HG03565 (cell line): ENCODE results near the gene VSIG10L2.

Experiments used
- ATAC-seq: cut with Tn5 transposase; IDR thresholded peaks from one replicate; pipeline ENCODE4 v1.9.1; 2021; ENCODE audit warnings: mild to moderate bottlenecking, moderate library complexity; ENCODE audit not compliant: unreplicated experiment

The VSIG10L2 gene

GRCh38 chr11:125946712-125947418, 1.0 kb downstream of the VSIG10L2 start:
- ATAC-seq, result no peak

DNA sequence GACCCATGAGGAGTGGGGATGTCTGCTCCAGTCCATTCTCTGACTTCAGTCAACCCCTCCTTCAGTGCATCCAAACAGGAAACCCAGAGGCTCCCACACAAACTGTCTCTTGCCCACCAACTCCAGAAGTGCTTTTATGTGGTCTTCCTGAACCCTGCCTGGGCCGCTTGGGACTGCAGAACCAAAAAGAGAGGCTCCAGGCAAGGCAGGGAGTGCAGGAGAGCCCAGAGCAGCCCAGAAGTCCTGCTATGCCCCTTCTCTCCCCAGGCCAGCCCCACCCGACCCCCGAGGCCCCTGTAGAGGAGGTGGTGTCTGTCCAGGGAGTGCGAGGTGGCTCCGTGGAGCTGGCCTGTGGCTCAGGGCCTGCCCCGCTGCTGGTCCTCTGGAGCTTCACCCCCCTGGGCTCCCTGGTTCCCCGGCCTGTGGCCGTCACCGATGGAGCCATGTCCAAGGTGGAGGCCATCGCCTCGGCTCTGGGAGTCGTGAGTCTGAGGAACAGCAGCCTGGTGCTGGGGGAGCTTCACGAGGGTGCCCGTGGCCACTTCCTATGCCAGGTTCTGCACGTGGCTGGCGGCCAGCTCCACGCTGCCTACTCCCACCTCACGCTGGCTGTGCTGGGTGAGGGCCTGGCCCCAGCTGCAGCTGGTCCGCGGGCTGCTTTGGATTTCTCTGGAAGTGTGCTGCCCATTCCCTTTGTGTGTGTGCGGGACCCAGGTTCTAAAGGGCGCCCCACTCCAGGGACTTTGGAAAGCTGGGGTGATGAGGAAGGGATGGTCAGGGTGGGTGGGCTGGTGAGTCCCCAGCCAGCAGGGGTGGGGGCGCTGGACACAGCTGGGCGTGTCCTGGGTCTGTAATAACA, 1.8 kb downstream of the VSIG10L2 start:
- no peak for ATAC-seq

DNA sequence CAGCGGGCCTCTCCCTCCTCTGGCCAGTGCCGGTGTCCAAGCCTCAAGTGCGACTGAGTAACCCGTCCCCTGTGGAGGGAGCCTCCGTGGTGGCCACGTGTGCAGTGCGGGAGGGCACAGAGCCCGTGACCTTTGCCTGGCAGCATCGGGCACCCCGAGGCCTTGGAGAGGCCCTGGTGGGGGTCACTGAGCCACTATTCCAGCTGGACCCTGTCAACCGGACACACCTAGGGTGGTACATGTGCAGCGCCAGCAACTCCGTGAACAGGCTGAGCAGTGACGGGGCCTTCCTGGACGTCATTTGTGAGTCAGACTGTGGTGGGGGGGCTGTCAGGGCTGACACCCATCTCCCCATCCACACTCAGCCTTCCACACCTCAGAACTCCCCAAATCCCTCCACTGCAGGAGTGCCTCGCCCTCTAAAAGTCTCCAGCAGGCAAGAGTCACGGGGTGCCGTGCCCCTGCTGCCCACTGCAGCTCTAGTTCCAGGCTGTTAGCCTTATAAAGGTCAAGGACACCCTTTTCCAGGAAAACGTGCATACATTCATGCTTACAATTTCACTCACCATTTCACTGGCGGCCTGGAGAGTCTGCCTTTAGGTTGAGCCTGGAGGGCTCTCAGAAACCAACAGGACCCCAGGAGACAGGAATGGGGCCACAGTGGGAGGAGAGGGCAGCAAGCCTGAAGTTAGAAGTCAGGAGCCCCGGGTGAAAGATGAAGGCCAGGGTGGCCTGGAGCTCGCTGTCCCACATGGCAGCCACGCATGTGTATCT, 2.6 kb downstream of the VSIG10L2 start:
- no peak for ATAC-seq

DNA sequence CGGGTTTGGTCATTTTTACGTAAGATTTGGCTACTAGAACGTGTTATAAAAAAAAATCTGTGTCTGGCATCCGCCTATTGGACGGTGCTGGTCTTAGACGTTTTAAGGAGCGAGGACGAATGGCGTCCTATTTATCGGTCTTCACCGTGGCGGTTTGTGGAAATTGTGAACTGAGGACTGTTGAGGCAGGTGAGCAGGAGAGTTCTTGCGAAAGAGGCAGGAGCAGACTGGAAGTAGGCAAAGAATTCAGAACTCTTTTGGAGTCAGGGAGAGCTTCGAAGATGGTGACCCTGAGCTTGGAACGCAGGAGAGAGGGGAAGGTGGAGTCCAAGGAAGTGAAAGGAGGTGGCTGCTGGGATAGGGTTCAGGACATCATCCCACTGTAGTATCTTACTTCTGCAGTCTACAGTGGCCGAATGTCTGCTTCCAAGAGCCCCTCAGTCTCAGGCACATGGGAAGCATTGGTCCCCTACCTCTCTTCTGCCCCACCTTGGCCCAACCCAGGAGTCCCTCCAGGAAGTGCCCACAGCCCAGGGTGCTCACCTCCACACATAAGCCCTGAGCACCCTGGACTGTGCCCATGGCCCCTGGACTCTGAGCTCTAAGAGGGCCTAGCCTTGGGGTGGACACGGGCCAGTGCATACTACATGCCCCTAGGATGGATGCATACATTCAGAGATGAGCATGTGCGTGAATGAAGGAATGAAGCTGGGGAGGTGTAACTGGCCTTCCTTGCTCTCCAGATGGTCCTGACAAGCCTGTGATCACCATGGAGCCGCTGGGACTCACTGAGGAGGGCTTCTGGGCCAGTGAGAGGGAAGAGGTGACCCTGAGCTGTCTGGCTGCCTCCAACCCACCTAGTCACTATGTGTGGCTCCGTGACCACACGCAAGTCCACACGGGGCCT, 3.7 kb downstream of the VSIG10L2 start:
- no peak for ATAC-seq

- ATAC-seq, result no peak
Observed at GRCh38 chr11:125950178-125950490, 4.3 kb downstream of the VSIG10L2 start.

GRCh38 chr11:125950696-125951651, 5.1 kb downstream of the VSIG10L2 start:
- no peak for ATAC-seq

GRCh38 chr11:125951731-125952130, 5.9 kb downstream of the VSIG10L2 start:
- ATAC-seq, result no peak

DNA sequence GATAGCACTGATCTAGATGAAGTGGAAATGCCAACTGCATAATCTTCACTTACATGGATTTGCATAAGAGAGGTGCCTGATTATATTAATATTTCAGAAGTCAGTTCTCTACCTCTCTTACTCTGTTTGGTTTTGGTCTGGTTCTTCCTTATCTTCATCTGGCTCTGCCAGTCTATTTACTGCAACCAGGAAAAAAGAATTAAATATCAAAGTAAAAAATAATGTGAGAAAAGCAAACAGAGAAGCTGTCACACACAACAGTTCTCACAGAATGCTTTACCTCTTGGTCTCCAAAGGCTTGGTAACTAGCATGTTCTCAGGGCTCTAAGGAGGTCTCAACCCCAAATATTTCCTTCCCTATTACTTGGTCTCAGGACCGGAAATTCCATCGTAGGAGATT, 6.7 kb downstream of the VSIG10L2 start:
- no peak for ATAC-seq

DNA sequence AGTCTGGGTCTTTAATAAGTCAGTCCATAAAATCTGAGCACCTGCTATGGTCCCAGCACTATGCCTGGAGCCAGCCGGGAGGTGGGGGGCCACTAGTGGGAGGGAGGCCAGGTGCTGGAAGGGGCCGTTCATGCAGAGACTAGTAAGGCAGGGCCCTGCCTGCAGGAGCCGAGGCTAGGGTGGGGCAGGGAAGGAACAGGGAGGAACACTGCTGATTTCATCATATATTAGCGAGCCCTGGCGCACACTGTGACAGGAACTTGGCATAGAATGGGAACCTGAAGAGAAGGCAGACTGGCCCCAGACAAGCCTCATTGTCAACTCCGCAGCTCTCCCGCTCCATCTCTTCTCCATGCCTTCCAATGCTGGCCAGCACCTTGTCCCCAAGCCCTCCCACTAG, 7.1 kb downstream of the VSIG10L2 start:
- ATAC-seq, result no peak

- no peak for ATAC-seq
Observed at GRCh38 chr11:125953401-125953935, 7.6 kb downstream of the VSIG10L2 start.

DNA sequence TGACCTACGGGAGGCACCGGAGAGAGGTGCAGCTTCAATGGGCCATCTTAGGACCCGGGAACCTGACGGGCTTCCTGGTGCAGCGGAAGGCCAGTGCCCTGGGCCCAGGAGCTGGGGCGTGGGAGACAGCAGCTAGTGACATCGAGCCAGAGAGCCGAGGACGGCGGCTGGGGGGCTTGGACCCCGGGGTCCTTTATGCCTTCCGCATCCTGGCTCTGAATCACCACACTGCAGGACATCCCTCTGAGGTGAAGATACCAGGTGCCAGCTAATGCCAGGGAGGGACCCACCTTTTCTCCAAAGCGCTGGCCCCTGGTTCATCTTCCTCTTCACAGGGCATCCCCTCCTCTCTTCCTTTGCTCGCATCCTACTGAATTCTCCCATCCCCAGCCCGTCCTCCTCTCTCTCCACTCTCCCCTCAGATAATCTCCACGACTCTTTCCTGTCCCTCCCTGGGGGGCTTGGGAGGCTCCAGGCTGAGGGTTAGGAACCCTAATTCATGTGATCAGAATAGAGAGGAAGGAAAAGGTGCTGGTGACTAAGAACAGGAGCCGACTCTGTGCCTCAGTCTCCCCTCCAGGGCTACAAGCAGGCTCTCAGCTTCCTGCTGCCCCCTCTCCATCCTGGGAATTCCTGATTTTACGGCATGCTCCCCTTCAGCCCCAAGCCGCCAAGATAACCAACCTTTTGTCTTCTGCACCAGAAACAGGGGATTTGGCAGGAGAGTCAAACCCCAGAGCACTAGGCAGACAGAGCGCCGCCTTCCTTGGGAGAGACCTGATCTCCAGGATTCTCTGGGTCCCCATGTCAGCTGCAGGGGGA, 8.5 kb downstream of the VSIG10L2 start:
- no peak for ATAC-seq

DNA sequence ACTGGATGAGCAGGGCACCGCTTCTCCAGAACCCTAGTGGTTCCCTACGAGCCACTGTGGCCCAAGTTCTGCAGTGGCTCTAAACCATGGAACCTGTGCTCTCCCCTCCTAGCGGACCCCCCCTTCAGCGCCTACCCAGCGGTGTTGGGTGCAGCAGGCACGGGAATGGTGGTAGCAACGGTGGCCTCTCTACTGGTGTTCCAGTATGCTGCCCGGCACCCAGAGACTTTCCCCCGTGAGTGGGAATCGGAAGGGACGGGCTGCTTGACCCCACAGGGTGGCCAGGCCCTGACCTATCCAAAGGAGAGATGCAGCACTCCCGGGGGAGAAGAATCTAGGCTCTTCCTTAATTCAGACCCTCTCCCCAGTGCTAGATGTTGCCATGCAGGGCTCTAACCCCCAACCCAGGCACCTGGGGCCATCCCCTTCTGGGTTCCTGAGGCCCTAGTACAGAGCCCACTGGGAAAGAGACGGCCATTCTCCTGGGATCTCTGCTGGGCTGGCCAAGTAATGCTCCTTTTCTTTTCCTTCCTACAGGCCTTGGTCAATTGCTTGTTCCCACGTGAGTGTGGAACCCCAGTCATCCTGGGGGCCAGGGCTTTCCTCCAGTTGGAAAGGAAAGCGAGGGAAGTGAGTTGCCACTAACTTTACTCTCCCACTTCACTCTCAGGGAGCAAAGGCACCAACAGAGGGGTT, 9.2 kb downstream of the VSIG10L2 start:
- ATAC-seq, result no peak

DNA sequence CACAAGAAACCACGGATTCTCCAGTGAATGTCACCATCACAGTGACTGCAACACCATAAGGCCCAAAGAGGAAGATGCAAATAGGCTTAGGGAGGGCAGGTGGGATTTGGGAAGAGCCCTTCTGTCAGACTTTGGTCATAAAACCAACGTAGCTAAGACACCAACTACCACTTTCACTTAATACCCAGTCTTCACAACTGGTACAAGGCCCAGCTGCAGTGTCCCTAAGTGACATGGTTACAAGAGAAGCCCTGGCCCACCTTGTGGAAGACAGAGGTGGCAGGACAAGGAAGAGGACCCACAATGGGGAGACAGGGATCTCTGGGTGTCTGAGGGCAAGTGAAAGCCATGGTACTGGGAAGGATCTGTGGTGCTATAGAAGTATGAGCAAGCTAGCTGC, 10.0 kb downstream of the VSIG10L2 start:
- ATAC-seq, result no peak

GRCh38 chr11:125956391-125957134, 10.7 kb downstream of the VSIG10L2 start:
- ATAC-seq, result no peak

- ATAC-seq, result no peak
Observed at GRCh38 chr11:125957618-125958332, 11.9 kb downstream of the VSIG10L2 start.

DNA sequence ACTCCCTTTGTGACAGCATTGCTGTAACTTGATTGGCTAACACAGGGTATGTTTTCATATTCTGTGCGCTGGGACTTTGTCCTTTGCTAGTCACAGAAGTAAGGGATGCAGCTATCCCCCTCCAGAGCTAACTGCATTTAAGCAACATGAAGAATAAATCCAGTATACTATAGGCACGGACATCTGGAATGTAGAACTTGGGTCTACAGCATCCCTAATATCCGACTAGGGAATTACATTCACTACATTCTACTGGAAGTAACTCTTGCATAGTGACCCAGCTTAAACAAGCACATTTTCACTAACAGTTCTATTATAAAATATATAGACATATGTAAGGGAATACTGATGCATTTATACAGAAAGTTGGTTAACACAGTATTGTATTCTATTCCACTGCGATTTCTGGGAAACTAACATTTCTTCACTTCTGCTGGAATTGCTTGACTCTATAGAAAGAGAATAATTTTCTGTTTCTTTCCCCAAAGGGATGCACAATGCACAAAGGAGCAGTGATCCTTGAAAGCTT, 13.1 kb downstream of the VSIG10L2 start:
- no peak for ATAC-seq
